ENCODE data around the gene PDE4B. TPM values are rescaled to one million over a fixed set of nuclear protein-coding genes. Genes with fewer than 3 reads are reported as not detected.

Gene PDE4B
- total and polyA plus RNA-seq, 10 of the 15 experiments (the other 5 are each of a cell fraction or from before 2014, with no cell fraction given) = 3.0 to 13.2 (median 5.7) TPM

GRCh38 chr1:65751961-65752360 is 40.7 kb upstream of the PDE4B start:
- Histone ChIP-seq H4K20me1 (ENCODE audit: control insufficient read depth, insufficient read depth) (no peaks in the 10 kb centered on the region), H3K9ac (ENCODE audit: control insufficient read depth, insufficient read depth, low read length) (no peak overlapping the region), H3K4me2 (ENCODE audit: control insufficient read depth, insufficient read depth) (no peak overlapping the region), H3K36me3 (ENCODE audit: control insufficient read depth in 2 of 2, insufficient read depth in 2 of 2, low read length in 1 of 2) (no peaks in the 10 kb centered on the region), H3K27ac (ENCODE audit: control insufficient read depth, insufficient read depth) (no peak overlapping the region), H3K79me2 (ENCODE audit: control insufficient read depth, insufficient read depth, low read length) (no peaks in the 10 kb centered on the region), H3K27me3 (replicated peaks in 1 of 2; ENCODE audit: control insufficient read depth in 2 of 2, insufficient read depth in 2 of 2, low read length in 1 of 2) (no peaks in the 10 kb centered on the region), H3K4me1 (ENCODE audit: control insufficient read depth, insufficient read depth, low read length) (no peaks in the 10 kb centered on the region), H3K9me3 (replicated peaks; ENCODE audit: control insufficient read depth, insufficient read depth, low read length) (no peaks in the 10 kb centered on the region), H2AFZ (ENCODE audit: control insufficient read depth, low read depth, low read length) (no peak overlapping the region), H3K4me3 (no peak overlapping the region)
- 0% methylated on average over 3 of the region's 3 CpGs for WGBS (ENCODE audit: insufficient coverage, insufficient replicate concordance, low lambda C conversion rate, missing lambda C conversion rate)
- ATAC-seq = no peak
- SMC1A ChIA-PET (ENCODE audit: uncharacterized antibody, unreplicated experiment) = no interaction called here
- CTCF ChIA-PET = no interaction called here
- intact Hi-C loops (cut with micrococcal nuclease; ENCODE audit: unreplicated experiment) (no loop called here), in situ Hi-C loops (cut with MboI) (no loop called here)
- POLR2A ChIA-PET = no interaction called here
- BruUV-seq (replicated peaks) = no TSS peak
- TF ChIP-seq RELB (IDR thresholded peaks at IDR 0.05; ENCODE audit: low read depth) = no peak
- TF ChIP-seq RFX5 (IDR thresholded peaks at IDR 0.05; ENCODE audit: low read depth, low read length) = no peak
- no peak for FAIRE-seq
- DNase-seq (ENCODE audit: low read depth, low spot score) = no peak
- RAD21 ChIA-PET (ENCODE audit: unreplicated experiment) = no interaction called here

- ChIA-PET POLR2A (no interaction called here), CTCF (no interaction called here), SMC1A (ENCODE audit: uncharacterized antibody, unreplicated experiment) (no interaction called here), RAD21 (ENCODE audit: unreplicated experiment) (no interaction called here)
- Histone ChIP-seq H3K9ac (ENCODE audit: control insufficient read depth, insufficient read depth, low read length) (no peak overlapping the region), H4K20me1 (ENCODE audit: control insufficient read depth, insufficient read depth) (no peaks in the 10 kb centered on the region), H3K4me1 (ENCODE audit: control insufficient read depth, insufficient read depth, low read length) (no peaks in the 10 kb centered on the region), H3K4me2 (ENCODE audit: control insufficient read depth, insufficient read depth) (no peak overlapping the region), H3K79me2 (ENCODE audit: control insufficient read depth, insufficient read depth, low read length) (no peaks in the 10 kb centered on the region), H3K9me3 (replicated peaks; ENCODE audit: control insufficient read depth, insufficient read depth, low read length) (no peaks in the 10 kb centered on the region), H3K27ac (ENCODE audit: control insufficient read depth, insufficient read depth) (no peak overlapping the region), H3K4me3 (no peak overlapping the region), H3K27me3 (replicated peaks in 1 of 2; ENCODE audit: control insufficient read depth in 2 of 2, insufficient read depth in 2 of 2, low read length in 1 of 2) (no peaks in the 10 kb centered on the region), H3K36me3 (ENCODE audit: control insufficient read depth in 2 of 2, insufficient read depth in 2 of 2, low read length in 1 of 2) (no peaks in the 10 kb centered on the region), H2AFZ (ENCODE audit: control insufficient read depth, low read depth, low read length) (no peak overlapping the region)
- no peak for DNase-seq (ENCODE audit: low read depth, low spot score)
- ATAC-seq = no peak
- in situ Hi-C loops (cut with MboI) (no loop called here), intact Hi-C loops (cut with micrococcal nuclease; ENCODE audit: unreplicated experiment) (no loop called here)
- no TSS peak for BruUV-seq (replicated peaks)
- FAIRE-seq = no peak
- TF ChIP-seq ZNF274 (IDR thresholded peaks at IDR 0.05; ENCODE audit: insufficient read depth, insufficient read length) = no peak
- no peak for TF ChIP-seq POLR2AphosphoS5 (IDR thresholded peaks at IDR 0.05; ENCODE audit: low read length)
- TF ChIP-seq IRF3 (IDR thresholded peaks at IDR 0.05) = no peak
- TF ChIP-seq CUX1 (IDR thresholded peaks at IDR 0.05; ENCODE audit: insufficient replicate concordance, low read depth, low read length) = no peak
- no peak for TF ChIP-seq MTA2 (IDR thresholded peaks at IDR 0.05; ENCODE audit: low read depth)
- no peak for TF ChIP-seq ZNF217 (IDR thresholded peaks at IDR 0.05)
Observed at GRCh38 chr1:65756616-65757015, 36.1 kb upstream of the PDE4B start.

Data from GM12878 (cell line).